Colonic mucosa (tissue), 4 donors: ENCODE measurements around the gene RFX3. TPM values are rescaled to one million over a fixed set of nuclear protein-coding genes. Genes with fewer than 3 reads are reported as not detected.

Experiments
- DNase-seq: peaks from one replicate; pipeline ENCODE4 v3.0.0-alpha.2; 2020
- H3K27ac ChIP-seq: fragments of 200-600 bp; one replicate; pipeline ENCODE4 v1.8.0; 2021
- H3K27me3 ChIP-seq: fragments of 200-600 bp; one replicate; pipeline ENCODE4 v1.8.0; 2021
- H3K36me3 ChIP-seq: fragments of 200-600 bp; one replicate; pipeline ENCODE4 v1.8.0; 2021
- H3K4me1 ChIP-seq: fragments of 200-600 bp; one replicate; pipeline ENCODE4 v1.8.0; 2021; ENCODE audit warnings: mild to moderate bottlenecking
- H3K4me3 ChIP-seq: fragments of 200-600 bp; one replicate; pipeline ENCODE4 v1.8.0; 2021
- H3K9ac ChIP-seq, 2 donors: one replicate each; pipeline ENCODE4 v1.7.0; 2013; ENCODE audit warnings: control low read depth in 2 of 2, low read depth in 2 of 2, low read length in 2 of 2
- H3K9me3 ChIP-seq: fragments of 200-600 bp; one replicate; pipeline ENCODE4 v1.8.0; 2021
- intact Hi-C: fragments of 100-400 bp; cut with DNase I; formaldehyde crosslinking; loops from one replicate; pipeline ENCODE4 v1.14.1; 2022
- total RNA-seq, 2 donors: library from RNA; stranded (reverse); fragmentation: NEBNext Ultra II Directional in 1 of 2; extraction: Animal tissue kit (Norgen Biotek cat#: 25700) in 1 of 2; gene quantifications; one replicate each; pipeline ENCODE4 v1.2.1, GENCODE V29; 2021
- TF ChIP-seq, protein P1 (sequence below): fragments of 200-600 bp; IDR thresholded peaks from one replicate; pipeline ENCODE4 v1.8.0; 2022; ENCODE audit warnings: antibody characterized with exemption, mild to moderate bottlenecking
- donor health status: healthy.
- donor health status: DM: no; HTN: no; CAD: no.
- donor health status: DM: no; HTN: no; CAD: no.

RFX3 gene
- total RNA-seq, 2 donors from 2014 or later = 9.8 to 12.1 TPM

DNA sequence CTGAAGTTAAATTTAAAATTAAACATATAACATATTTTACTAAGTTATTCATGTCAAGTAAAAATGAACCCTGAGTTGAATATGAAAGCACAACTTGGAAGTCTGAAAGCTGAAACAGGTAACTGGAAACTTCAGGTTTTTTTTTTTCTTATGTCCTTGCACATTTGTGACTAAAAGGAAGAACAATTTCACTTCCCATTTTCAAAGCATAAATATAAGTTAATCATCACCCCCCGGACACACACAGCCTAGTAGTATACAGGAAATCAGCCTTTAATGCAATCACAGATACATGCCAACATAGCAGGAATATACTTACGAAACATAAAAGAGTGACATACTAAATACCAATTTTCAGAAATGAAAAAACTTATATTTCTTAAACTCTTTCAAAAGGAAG is 225.9 kb downstream of the RFX3 start:
- intact Hi-C loops = no loop called here
- TF ChIP-seq, protein P1, sequence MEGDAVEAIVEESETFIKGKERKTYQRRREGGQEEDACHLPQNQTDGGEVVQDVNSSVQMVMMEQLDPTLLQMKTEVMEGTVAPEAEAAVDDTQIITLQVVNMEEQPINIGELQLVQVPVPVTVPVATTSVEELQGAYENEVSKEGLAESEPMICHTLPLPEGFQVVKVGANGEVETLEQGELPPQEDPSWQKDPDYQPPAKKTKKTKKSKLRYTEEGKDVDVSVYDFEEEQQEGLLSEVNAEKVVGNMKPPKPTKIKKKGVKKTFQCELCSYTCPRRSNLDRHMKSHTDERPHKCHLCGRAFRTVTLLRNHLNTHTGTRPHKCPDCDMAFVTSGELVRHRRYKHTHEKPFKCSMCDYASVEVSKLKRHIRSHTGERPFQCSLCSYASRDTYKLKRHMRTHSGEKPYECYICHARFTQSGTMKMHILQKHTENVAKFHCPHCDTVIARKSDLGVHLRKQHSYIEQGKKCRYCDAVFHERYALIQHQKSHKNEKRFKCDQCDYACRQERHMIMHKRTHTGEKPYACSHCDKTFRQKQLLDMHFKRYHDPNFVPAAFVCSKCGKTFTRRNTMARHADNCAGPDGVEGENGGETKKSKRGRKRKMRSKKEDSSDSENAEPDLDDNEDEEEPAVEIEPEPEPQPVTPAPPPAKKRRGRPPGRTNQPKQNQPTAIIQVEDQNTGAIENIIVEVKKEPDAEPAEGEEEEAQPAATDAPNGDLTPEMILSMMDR = no peak
- Histone ChIP-seq H3K4me3 (no peak overlapping the region), H3K36me3 (no peaks in the 10 kb centered on the region), H3K27ac (no peak overlapping the region), H3K27me3 (no peaks in the 10 kb centered on the region), H3K4me1 (no peaks in the 10 kb centered on the region), H3K9ac (no peak overlapping the region), H3K9me3 (no peaks in the 10 kb centered on the region)
- DNase-seq = no peak

DNA sequence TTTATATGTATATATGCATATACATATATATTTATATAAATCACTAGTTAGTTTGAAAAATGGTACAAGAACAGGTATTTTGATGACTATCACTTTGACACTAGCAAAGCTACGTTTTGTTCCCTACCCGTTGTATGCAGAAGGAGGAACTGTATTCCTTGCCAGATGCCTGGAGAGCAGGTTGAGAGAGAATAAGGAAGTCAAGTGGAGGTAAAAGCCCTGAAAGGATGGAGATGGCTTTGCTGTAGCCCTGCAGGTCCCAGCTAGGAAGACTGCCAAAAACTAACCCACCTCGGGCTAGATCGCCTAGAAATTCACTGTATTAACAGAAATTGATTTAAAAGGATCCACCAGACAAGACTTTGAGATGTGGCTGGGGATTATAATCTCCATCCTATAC is 229.3 kb downstream of the RFX3 start:
- Histone ChIP-seq H3K36me3 (no peaks in the 10 kb centered on the region), H3K27ac (no peak overlapping the region), H3K4me3 (no peak overlapping the region), H3K9ac (no peak overlapping the region), H3K27me3 (no peaks in the 10 kb centered on the region), H3K4me1 (no peaks in the 10 kb centered on the region), H3K9me3 (no peaks in the 10 kb centered on the region)
- intact Hi-C loops = no loop called here
- no peak for DNase-seq
- TF ChIP-seq, protein P1 = no peak

DNA sequence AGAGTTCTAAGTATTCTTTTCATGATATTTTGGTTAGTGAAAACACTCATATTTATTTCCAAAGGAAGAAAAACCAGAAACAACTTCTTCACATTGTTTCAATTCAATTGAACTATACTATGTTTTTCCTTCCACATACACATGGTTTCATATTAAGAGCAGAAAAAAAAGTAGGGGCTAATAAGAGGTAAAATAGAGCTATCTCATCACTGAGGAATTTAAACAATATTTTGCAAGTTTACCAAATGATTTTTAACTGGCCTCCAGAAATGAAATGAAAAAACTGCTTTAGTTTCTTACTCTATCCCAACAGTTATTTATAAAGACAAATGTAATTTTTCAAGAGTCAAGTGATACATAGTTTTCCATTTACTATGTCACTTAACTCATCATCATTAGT is 233.5 kb downstream of the RFX3 start:
- no peaks in the 10 kb centered on the region for H3K9me3 ChIP-seq
- H3K4me1 ChIP-seq = no peaks in the 10 kb centered on the region
- no peak overlapping the region for H3K27ac ChIP-seq
- H3K9ac ChIP-seq = no peak overlapping the region
- intact Hi-C loops = no loop called here
- H3K36me3 ChIP-seq = no peaks in the 10 kb centered on the region
- no peaks in the 10 kb centered on the region for H3K27me3 ChIP-seq
- H3K4me3 ChIP-seq = no peak overlapping the region
- no peak for DNase-seq
- TF ChIP-seq, protein P1 = no peak

DNA sequence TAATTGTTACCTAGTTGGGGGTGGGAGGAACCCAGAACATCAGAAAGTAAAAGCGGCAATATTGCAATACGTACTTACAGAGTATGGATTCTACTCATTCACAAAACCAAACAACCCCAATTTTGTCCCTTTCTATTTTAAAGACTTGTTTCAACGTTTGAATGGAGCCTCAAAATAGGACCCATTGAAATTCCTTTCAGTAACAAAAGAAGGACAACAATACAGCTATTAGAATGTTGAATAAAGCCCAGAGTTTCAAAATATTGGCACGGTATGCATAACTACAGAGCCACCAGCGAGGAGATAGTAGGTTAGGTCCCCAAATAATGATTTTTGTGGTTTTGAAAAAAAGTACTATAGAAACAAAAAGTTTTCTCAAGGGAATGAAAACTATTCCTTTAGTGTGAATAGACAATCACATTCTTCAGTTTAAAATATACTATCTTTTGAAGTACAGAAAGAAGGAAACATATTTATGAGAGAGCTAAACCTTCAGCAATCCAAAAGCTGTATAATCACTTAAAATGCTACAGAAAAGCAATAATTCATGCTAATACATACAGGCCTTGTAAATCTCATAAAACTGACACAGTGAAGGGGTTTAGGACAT is 235.5 kb downstream of the RFX3 start:
- no peak overlapping the region for H3K27ac ChIP-seq
- H3K4me1 ChIP-seq = no peaks in the 10 kb centered on the region
- no peaks in the 10 kb centered on the region for H3K27me3 ChIP-seq
- intact Hi-C loops = no loop called here
- no peaks in the 10 kb centered on the region for H3K9me3 ChIP-seq
- no peak for DNase-seq
- H3K36me3 ChIP-seq = no peaks in the 10 kb centered on the region
- no peak overlapping the region for H3K4me3 ChIP-seq
- TF ChIP-seq, protein P1 = no peak
- no peak overlapping the region for H3K9ac ChIP-seq

DNA sequence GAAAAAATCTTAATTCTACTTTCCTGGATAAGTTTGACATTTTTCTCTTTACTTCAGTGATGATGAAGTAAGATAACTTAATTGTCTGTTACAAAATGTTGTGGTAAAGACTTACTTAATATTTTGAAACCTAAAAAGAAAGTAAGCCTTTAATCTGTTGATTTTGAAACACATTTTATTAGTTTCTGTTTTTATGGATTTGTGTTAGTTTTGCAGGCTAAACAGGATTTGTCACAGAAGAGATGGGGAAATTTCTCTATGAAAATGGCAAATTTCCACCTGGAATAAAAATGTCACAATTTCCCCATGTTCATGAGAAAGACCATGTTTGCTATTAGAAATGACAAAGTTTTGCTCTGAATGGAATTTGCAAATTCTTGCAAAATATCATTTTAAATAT is 237.1 kb downstream of the RFX3 start:
- H3K9me3 ChIP-seq = no peaks in the 10 kb centered on the region
- no peak for DNase-seq
- H3K27me3 ChIP-seq = no peaks in the 10 kb centered on the region
- no peaks in the 10 kb centered on the region for H3K36me3 ChIP-seq
- intact Hi-C loops = no loop called here
- H3K9ac ChIP-seq = no peak overlapping the region
- H3K4me3 ChIP-seq = no peak overlapping the region
- H3K27ac ChIP-seq = no peak overlapping the region
- H3K4me1 ChIP-seq = no peaks in the 10 kb centered on the region
- TF ChIP-seq, protein P1 = no peak
